ENCODE data around the gene PID1.

PID1 gene

DNA sequence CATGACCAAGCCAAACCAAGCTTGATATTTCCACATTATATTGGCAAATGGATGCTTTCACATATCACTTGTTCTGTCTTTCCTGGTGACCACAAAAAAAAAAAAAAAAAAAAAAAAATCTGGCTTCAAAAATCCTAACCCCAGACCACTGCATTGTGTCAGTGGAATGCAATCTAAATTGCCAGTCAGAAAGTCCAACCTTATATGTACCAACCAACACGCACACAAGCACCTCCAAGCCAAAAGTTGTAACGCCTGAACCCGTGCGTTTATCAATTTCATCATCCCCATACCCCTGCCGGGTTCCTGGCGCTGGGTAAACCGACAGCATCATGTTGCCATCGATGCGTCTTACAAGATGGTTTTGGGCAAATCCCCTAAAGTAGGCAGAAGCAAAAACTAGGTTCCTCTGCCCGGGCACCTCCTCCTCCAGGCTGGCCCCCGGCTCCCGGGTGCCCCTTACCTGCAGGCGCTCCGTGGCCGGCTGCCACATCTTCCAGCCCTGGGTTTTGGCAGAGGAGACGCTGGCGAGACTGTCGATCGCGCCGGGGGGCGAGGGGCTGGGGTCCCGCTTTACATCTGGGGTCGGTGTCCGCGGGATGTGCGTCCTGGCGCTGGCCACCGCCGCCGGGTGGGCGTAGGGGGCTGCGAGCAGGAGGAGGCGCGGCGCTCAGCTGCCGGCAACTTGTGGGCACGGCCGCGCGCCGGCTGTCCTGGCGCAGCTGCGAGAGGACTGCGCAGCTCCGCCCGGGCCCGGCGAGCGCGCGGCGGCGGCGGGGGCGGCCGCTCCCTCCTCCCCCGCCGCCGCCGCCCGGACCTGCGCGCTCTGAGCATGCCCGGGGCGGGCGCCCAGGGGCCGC, at the start of gene PID1:
PID1 (minus strand) TSS at position 737 of the 860 bp plus-strand sequence; CDS start at position 493, 244 bp downstream.
- Mint-ChIP-seq H3K27me3 (peaks cover 12% of the 10 kb centered on the region), H3K4me3 (no peak within 1 kb of the TSS), H3K27ac (no peak within 1 kb of the TSS), H3K36me3 (no peaks in the 10 kb centered on the region), H3K4me1 (no peaks in the 10 kb centered on the region), H3K9me3 (no peaks in the 10 kb centered on the region)
- DNase-seq (ENCODE audit: low spot score in 2 of 2) (no peak), ATAC-seq (ENCODE audit: low read depth) (no peak)

DNA sequence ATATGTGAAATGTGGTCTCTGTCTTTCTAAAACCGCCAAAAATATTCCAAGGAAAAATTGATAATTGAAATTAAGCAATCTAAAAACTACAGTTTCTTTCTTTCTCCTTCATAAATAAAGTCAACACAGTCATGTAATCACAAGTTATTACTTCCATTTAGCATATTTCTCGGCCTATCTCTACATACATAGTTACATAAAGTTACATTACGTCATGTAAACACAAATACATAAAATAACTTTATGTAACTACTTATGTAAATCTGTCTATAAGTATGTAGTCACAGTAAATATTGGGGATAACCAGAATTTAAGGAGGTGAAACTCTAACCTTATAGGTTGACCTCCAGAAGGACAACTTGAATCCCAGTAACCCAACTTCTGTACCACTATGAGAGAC, 48.5 kb upstream of the PID1 start:
- H3K9me3 Mint-ChIP-seq, result peaks cover 3% of the 10 kb centered on the region
- DNase-seq (ENCODE audit: low spot score in 2 of 2), result no peak
- ATAC-seq (ENCODE audit: low read depth), result no peak
- H3K27ac Mint-ChIP-seq, result no peak overlapping the region
- no peak overlapping the region for H3K4me3 Mint-ChIP-seq
- H3K4me1 Mint-ChIP-seq, result no peaks in the 10 kb centered on the region
- peaks cover 2% of the 10 kb centered on the region for H3K36me3 Mint-ChIP-seq
- peaks cover 4% of the 10 kb centered on the region for H3K27me3 Mint-ChIP-seq

GRCh38 chr2:229314117-229314516, 43.0 kb upstream of the PID1 start:
- no peak for DNase-seq (ENCODE audit: low spot score in 2 of 2)
- H3K27me3 Mint-ChIP-seq, result no peaks in the 10 kb centered on the region
- no peak overlapping the region for H3K27ac Mint-ChIP-seq

DNA sequence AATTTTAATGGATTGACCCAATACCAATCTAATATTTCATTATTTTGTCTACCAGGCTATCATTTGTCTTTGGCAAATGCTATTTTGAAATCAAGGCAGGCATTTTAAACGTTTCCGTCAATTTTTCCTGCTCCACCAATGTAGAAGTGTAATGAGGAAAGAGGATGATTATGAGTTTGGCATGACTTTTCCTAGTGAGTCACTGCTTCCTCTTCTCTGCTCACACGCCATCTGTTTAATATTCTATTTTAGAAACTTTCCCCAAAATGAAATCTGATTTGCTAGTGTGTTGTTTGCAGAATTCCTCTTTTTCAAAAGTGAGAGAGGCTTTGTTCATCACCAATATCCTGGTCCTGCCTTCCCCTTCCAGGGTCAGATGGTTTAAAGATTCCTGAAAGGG, 42.5 kb upstream of the PID1 start:
- H3K27ac Mint-ChIP-seq, result no peak overlapping the region
- no peak for ATAC-seq (ENCODE audit: low read depth)
- no peaks in the 10 kb centered on the region for H3K4me1 Mint-ChIP-seq
- no peak for DNase-seq (ENCODE audit: low spot score in 2 of 2)
- no peaks in the 10 kb centered on the region for H3K9me3 Mint-ChIP-seq
- no peaks in the 10 kb centered on the region for H3K36me3 Mint-ChIP-seq
- H3K4me3 Mint-ChIP-seq, result no peak overlapping the region
- no peaks in the 10 kb centered on the region for H3K27me3 Mint-ChIP-seq

More at GRCh38 chr2:229314117-229314516, 43.0 kb upstream of the PID1 start:
- no peaks in the 10 kb centered on the region for H3K36me3 Mint-ChIP-seq
- no peak for ATAC-seq (ENCODE audit: low read depth)
- no peaks in the 10 kb centered on the region for H3K9me3 Mint-ChIP-seq
- H3K4me3 Mint-ChIP-seq, result no peak overlapping the region
- no peaks in the 10 kb centered on the region for H3K4me1 Mint-ChIP-seq

GRCh38 chr2:229301237-229301636, 30.1 kb upstream of the PID1 start:
- H3K27ac Mint-ChIP-seq, result no peak overlapping the region
- DNase-seq (ENCODE audit: low spot score in 2 of 2), result no peak
- H3K4me3 Mint-ChIP-seq, result no peak overlapping the region
- H3K36me3 Mint-ChIP-seq, result no peaks in the 10 kb centered on the region
- ATAC-seq (ENCODE audit: low read depth), result no peak
- H3K4me1 Mint-ChIP-seq, result no peaks in the 10 kb centered on the region
- H3K9me3 Mint-ChIP-seq, result no peaks in the 10 kb centered on the region
- H3K27me3 Mint-ChIP-seq, result no peaks in the 10 kb centered on the region

DNA sequence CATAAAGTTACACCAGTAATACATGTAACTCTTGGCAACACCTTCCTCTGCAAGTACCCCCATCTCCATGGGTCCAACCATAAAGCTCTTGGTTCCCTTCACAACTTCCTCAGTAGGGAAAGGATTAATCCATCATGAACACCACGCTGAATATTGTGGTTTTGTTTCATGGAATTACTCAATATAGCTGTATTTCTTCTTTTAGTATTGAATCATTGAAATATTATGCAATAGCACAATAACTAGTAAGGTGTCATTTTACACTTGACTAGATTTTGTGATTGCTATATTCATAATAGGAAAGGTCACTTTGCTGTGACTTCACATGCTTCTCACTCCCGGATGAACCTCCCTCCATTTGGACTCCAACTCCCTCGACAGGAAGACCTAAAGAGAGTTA, 29.7 kb upstream of the PID1 start:
- no peak for DNase-seq (ENCODE audit: low spot score in 2 of 2)
- Mint-ChIP-seq H3K27ac (no peak overlapping the region), H3K4me3 (no peak overlapping the region), H3K9me3 (no peaks in the 10 kb centered on the region), H3K36me3 (no peaks in the 10 kb centered on the region), H3K27me3 (no peaks in the 10 kb centered on the region), H3K4me1 (no peaks in the 10 kb centered on the region)
- no peak for ATAC-seq (ENCODE audit: low read depth)

- H3K27me3 Mint-ChIP-seq, result no peaks in the 10 kb centered on the region
- no peaks in the 10 kb centered on the region for H3K4me1 Mint-ChIP-seq
- no peaks in the 10 kb centered on the region for H3K36me3 Mint-ChIP-seq
- ATAC-seq (ENCODE audit: low read depth) (no peak), DNase-seq (ENCODE audit: low spot score in 2 of 2) (no peak)
- no peak overlapping the region for H3K4me3 Mint-ChIP-seq
- H3K9me3 Mint-ChIP-seq, result no peaks in the 10 kb centered on the region
- no peak overlapping the region for H3K27ac Mint-ChIP-seq
Observed at GRCh38 chr2:229300371-229300770, 29.3 kb upstream of the PID1 start.

GRCh38 chr2:229297247-229297646, 26.2 kb upstream of the PID1 start:
- DNase-seq (ENCODE audit: low spot score in 2 of 2) (no peak), ATAC-seq (ENCODE audit: low read depth) (no peak)
- H3K27me3 Mint-ChIP-seq, result no peaks in the 10 kb centered on the region
- H3K36me3 Mint-ChIP-seq, result no peaks in the 10 kb centered on the region
- H3K9me3 Mint-ChIP-seq, result no peaks in the 10 kb centered on the region
- no peak overlapping the region for H3K27ac Mint-ChIP-seq
- H3K4me1 Mint-ChIP-seq, result no peaks in the 10 kb centered on the region
- H3K4me3 Mint-ChIP-seq, result no peak overlapping the region

DNA sequence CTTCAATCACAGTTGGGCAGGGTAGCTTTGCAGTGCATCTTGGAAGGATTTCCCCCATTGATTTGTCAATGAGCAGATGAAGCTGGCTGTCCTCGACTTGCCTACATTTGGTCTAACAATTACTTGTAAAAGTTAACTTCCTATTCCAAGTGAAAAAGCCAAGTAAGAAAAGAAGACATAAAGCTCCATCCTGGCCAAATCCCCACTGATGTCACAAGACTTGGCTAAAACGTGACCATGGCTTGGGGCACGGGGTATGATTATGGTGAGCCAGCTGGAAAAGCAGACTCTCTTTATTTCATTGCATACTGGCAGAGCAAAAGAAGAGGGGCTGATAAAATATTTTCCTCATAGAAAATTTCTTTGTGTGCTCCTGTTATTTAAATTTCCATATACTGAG, 25.4 kb upstream of the PID1 start:
- DNase-seq (ENCODE audit: low spot score in 2 of 2) (no peak), ATAC-seq (ENCODE audit: low read depth) (no peak)
- no peaks in the 10 kb centered on the region for H3K9me3 Mint-ChIP-seq
- no peaks in the 10 kb centered on the region for H3K4me1 Mint-ChIP-seq
- H3K27ac Mint-ChIP-seq, result no peak overlapping the region
- H3K36me3 Mint-ChIP-seq, result no peaks in the 10 kb centered on the region
- H3K27me3 Mint-ChIP-seq, result no peaks in the 10 kb centered on the region
- H3K4me3 Mint-ChIP-seq, result no peak overlapping the region

DNA sequence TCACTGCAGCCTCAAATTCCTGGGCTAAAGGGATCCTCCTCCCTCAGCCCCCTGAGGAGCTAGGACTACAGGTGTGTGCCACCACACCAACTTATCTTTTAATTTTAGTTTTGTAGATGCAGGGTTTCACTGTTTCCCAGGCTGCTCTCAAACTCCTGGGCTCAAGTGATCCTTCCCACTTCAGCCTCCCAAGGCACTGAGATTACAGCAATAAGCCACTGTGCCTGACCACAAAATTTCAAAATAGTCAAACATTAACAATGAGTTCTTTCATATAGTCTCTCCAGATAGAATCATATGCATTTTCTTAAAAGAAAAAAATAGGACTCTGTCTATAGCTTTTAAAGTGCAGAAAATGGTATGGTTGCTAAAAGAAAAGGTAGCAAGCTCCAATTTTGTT, 24.9 kb upstream of the PID1 start:
- DNase-seq (ENCODE audit: low spot score in 2 of 2) (no peak), ATAC-seq (ENCODE audit: low read depth) (no peak)
- no peaks in the 10 kb centered on the region for H3K4me1 Mint-ChIP-seq
- no peaks in the 10 kb centered on the region for H3K36me3 Mint-ChIP-seq
- H3K27me3 Mint-ChIP-seq, result no peaks in the 10 kb centered on the region
- no peak overlapping the region for H3K4me3 Mint-ChIP-seq
- no peak overlapping the region for H3K27ac Mint-ChIP-seq
- H3K9me3 Mint-ChIP-seq, result no peaks in the 10 kb centered on the region

DNA sequence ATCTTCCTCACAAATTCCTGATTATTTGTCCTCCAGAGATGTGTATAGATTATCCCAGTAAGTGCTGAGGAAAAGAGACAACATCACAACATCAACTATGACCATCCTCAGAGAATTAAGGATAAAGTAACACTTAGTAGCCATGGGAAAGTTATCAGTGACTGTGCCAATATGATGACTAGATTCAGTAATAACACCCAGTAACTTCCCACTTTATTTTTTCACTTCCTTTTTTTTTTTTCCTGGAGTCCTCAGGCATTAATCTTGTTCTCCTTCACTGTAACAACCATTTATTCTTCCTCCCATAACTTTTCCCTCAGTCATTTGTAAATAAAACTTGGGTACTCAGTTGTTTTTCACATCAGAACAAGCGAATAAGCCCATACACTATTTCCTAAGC, 16.7 kb upstream of the PID1 start:
- Mint-ChIP-seq H3K36me3 (no peaks in the 10 kb centered on the region), H3K4me1 (peaks cover 2% of the 10 kb centered on the region), H3K4me3 (no peak overlapping the region), H3K9me3 (peaks cover 3% of the 10 kb centered on the region), H3K27ac (no peak overlapping the region), H3K27me3 (no peaks in the 10 kb centered on the region)
- ATAC-seq (ENCODE audit: low read depth) (no peak), DNase-seq (ENCODE audit: low spot score in 2 of 2) (no peak)

- Mint-ChIP-seq H3K4me3 (no peak overlapping the region), H3K27me3 (peaks cover 2% of the 10 kb centered on the region), H3K27ac (no peak overlapping the region), H3K4me1 (peaks cover 1% of the 10 kb centered on the region), H3K9me3 (no peaks in the 10 kb centered on the region), H3K36me3 (no peaks in the 10 kb centered on the region)
- ATAC-seq (ENCODE audit: low read depth), result no peak
- DNase-seq (ENCODE audit: low spot score in 2 of 2), result no peak
Observed at GRCh38 chr2:229282758-229283546, 11.9 kb upstream of the PID1 start.

DNA sequence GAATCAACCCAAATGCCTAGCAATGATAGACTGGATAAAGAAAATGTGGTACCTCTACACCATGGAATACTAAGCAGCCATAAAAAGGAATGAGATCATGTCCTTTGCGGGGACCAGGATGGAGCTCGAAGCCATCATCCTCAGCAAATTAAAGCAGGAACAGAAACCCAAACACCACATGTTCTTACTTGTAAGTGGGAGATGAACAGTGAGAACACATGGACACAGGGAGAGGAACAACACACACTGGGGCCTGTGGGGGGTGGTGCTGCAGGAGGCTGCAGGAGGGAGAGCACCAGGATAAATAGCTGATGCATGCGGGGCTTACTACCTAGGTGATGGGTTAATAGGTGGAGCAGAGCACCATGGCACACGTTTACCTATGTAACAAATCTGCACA, 8.4 kb upstream of the PID1 start:
- H3K4me1 Mint-ChIP-seq, result no peaks in the 10 kb centered on the region
- H3K36me3 Mint-ChIP-seq, result no peaks in the 10 kb centered on the region
- ATAC-seq (ENCODE audit: low read depth), result no peak
- peaks cover 3% of the 10 kb centered on the region for H3K9me3 Mint-ChIP-seq
- no peak overlapping the region for H3K4me3 Mint-ChIP-seq
- DNase-seq (ENCODE audit: low spot score in 2 of 2), result no peak
- no peak overlapping the region for H3K27ac Mint-ChIP-seq
- H3K27me3 Mint-ChIP-seq, result peaks cover 3% of the 10 kb centered on the region

- H3K4me3 Mint-ChIP-seq, result no peak overlapping the region
Observed at GRCh38 chr2:229275506-229275905, 4.4 kb upstream of the PID1 start.

More at GRCh38 chr2:229275506-229275905, 4.4 kb upstream of the PID1 start:
- Mint-ChIP-seq H3K9me3 (peaks cover 3% of the 10 kb centered on the region), H3K27me3 (peaks cover 11% of the 10 kb centered on the region), H3K36me3 (no peaks in the 10 kb centered on the region), H3K27ac (no peak overlapping the region), H3K4me1 (no peaks in the 10 kb centered on the region)
- ATAC-seq (ENCODE audit: low read depth) (no peak), DNase-seq (ENCODE audit: low spot score in 2 of 2) (no peak)
